Astrocyte (in vitro differentiated cells and primary cell): Measurements from ENCODE around the gene CERS1.

Experiments used
- CTCF ChIP-seq: IDR thresholded peaks from 2 replicates; pipeline ENCODE4 v1.5.1; 2011; ENCODE audit warnings: low read depth, mild to moderate bottlenecking, inconsistent platforms, low read length, moderate library complexity; ENCODE audit not compliant: insufficient read depth
- EZH2 ChIP-seq: IDR thresholded peaks from 2 replicates; pipeline ENCODE4 v1.6.1; 2012; ENCODE audit warnings: mild to moderate bottlenecking, low read length, inconsistent platforms; ENCODE audit not compliant: insufficient read depth

GRCh38 chr19:18833849-18834643 lies 61.9 kb downstream of the CERS1 start:
- no peak for TF ChIP-seq EZH2
- TF ChIP-seq CTCF: no peak
